ENCODE data around the gene OR4F15. TPM values are rescaled to one million over a fixed set of nuclear protein-coding genes. Genes with fewer than 3 reads are reported as not detected.

Gene OR4F15
- total RNA-seq, 4 donors from 2014 or later, result not detected

DNA sequence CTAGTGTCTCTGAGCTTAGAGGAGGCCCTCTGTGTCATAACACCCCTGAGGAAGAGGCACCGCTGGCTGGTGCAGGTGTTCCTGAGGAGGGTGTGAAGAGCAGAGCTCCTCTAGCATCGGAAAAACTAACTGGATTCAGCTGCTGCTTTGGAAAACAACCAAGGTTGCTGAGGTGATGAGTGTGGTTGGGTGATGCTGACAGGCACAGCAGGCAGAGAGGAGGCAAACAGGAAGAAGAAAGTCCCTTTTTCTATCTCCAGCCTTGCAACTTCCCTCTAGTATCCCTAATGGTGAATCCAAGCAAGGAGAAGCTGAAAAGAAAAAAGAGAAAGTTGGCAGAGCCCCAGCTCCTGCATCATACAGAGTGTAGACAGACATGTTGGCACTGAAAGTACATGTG is 3.8 kb upstream of the OR4F15 start:
- no peaks in the 10 kb centered on the region for H3K27me3 ChIP-seq
- no peaks in the 10 kb centered on the region for H3K4me1 ChIP-seq
- H3K36me3 ChIP-seq, result no peaks in the 10 kb centered on the region
- TF ChIP-seq POLR2A (IDR thresholded peaks at IDR 0.05), result no peak
- TF ChIP-seq, protein P1, sequence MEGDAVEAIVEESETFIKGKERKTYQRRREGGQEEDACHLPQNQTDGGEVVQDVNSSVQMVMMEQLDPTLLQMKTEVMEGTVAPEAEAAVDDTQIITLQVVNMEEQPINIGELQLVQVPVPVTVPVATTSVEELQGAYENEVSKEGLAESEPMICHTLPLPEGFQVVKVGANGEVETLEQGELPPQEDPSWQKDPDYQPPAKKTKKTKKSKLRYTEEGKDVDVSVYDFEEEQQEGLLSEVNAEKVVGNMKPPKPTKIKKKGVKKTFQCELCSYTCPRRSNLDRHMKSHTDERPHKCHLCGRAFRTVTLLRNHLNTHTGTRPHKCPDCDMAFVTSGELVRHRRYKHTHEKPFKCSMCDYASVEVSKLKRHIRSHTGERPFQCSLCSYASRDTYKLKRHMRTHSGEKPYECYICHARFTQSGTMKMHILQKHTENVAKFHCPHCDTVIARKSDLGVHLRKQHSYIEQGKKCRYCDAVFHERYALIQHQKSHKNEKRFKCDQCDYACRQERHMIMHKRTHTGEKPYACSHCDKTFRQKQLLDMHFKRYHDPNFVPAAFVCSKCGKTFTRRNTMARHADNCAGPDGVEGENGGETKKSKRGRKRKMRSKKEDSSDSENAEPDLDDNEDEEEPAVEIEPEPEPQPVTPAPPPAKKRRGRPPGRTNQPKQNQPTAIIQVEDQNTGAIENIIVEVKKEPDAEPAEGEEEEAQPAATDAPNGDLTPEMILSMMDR (IDR thresholded peaks at IDR 0.05), result no peak
- 50 to 59% methylated on average over 2 of the region's 2 CpGs for WGBS, 2 donors
- no peak for DNase-seq
- intact Hi-C loops (cut with DNase I), result no loop called here
- H3K4me3 ChIP-seq (replicated peaks in 1 of 3), result no peak overlapping the region
- H3K27ac ChIP-seq, result no peak overlapping the region
- H3K9me3 ChIP-seq, result no peaks in the 10 kb centered on the region

DNA sequence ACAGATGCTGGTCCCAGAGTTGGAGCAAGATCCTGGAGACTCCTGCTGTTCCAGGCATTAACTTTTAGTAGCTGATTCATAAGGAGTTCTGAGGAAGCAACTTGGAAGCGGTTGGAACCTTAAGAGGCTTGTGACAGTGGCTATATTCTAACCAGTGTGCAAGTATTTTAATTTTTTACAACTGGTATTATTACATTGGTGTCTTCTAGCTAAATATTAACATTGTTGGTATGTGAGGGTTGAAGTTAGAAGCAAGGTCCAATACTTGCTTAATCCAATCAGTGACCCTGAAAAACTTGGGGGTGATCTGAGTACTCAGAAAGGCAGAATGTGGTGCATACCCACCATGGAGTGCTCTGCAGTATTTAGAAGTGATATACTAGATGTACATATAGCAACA is 1.5 kb upstream of the OR4F15 start:
- DNase-seq, result no peak
- Histone ChIP-seq H3K4me3 (replicated peaks in 1 of 3) (no peak overlapping the region), H3K4me1 (no peaks in the 10 kb centered on the region), H3K27ac (no peak overlapping the region), H3K36me3 (no peaks in the 10 kb centered on the region), H3K9me3 (no peaks in the 10 kb centered on the region), H3K27me3 (no peaks in the 10 kb centered on the region)
- 82 to 88% methylated on average over 1 of the region's 1 CpG for WGBS, 2 donors
- intact Hi-C loops (cut with DNase I), result no loop called here
- no peak for TF ChIP-seq POLR2A (IDR thresholded peaks at IDR 0.05)
- TF ChIP-seq, protein P1 (IDR thresholded peaks at IDR 0.05), result no peak

DNA sequence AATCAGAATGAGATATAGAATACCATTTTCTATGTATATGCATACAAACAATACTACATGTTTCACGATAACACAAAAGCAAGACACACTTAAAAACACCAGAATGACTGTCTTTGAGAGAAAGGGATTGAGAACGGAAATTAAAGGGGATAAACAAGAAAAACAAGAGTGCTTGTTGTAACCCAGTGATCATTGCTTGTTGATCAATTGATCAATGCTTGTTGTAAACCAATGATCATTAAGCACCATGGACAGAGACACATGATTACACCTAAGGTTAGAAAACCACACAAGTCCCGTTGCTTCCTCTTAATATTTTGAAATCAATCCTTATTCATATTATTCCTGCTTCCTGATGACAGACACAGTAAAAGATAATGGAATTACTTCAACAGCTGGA is 1.1 kb upstream of the OR4F15 start:
- TF ChIP-seq, protein P1 (IDR thresholded peaks at IDR 0.05), result no peak
- no peak for TF ChIP-seq POLR2A (IDR thresholded peaks at IDR 0.05)
- no peaks in the 10 kb centered on the region for H3K9me3 ChIP-seq
- H3K36me3 ChIP-seq, result no peaks in the 10 kb centered on the region
- H3K27ac ChIP-seq, result no peak overlapping the region
- 50 to 53% methylated on average over 3 of the region's 3 CpGs for WGBS, 2 donors
- no peaks in the 10 kb centered on the region for H3K4me1 ChIP-seq
- H3K4me3 ChIP-seq (replicated peaks in 1 of 3), result no peak overlapping the region
- intact Hi-C loops (cut with DNase I), result no loop called here
- H3K27me3 ChIP-seq, result no peaks in the 10 kb centered on the region
- no peak for DNase-seq

DNA sequence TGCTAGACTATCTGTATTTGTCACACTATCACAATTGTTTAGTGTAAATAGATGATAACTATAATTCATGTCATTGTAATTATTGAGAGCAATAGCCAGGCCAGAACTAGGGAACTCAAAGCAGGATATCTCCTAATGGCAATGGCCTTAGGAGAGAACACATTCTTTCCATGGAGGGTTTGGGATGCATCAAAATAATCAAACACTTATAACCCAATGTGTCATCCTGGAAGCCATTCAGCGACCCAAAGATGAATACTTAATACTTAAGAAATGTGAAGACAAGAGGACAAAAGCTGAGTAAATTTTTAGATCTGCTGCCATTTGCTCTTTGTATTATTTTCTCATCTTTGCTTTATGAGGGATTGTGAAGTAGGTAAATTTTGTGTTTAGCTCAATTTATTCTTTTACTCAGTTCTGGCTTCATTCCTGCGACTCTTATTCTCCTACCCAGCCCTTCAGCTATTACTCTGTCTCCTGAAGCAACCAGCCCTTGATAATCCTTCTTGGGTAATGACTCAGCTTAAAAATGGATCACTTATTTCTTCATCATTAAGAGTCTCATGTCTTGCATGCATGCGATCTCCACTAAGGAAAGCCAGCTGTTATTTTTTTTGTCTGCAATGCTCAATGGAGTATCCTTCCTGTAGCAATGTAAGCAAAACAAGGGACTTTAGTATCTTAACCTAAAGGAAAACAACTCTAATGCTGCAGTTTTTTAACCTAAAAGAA is 2.0 kb downstream of the OR4F15 start:
- no peak for DNase-seq
- intact Hi-C loops (cut with DNase I), result no loop called here
- WGBS, 2 donors, result 71 to 73% methylated on average over 3 of the region's 3 CpGs
- TF ChIP-seq, protein P1 (IDR thresholded peaks at IDR 0.05), result no peak
- no peak for TF ChIP-seq POLR2A (IDR thresholded peaks at IDR 0.05)
- H3K9me3 ChIP-seq, result no peaks in the 10 kb centered on the region
- H3K4me3 ChIP-seq (replicated peaks in 1 of 3), result no peak overlapping the region
- H3K4me1 ChIP-seq, result no peaks in the 10 kb centered on the region
- H3K27me3 ChIP-seq, result no peaks in the 10 kb centered on the region
- no peak overlapping the region for H3K27ac ChIP-seq
- H3K36me3 ChIP-seq, result no peaks in the 10 kb centered on the region

DNA sequence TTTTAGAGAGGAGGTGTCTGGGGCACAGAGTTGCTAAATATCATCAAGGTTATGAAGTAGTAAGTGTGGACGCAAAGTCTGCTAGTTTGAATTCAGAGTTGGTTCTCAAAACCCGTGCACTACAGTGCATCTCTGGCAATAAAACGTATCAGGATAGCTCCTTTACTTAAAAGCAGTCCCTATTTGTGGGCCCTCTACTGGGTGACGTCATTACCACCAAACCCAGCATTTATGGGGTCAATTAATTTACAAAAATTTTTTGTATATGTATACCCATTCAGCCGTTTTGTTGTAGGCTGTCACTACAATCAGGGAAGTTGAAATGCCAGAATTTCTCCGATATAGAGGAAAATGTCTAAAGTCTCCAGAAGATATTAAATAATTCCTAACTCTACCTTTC is 8.8 kb downstream of the OR4F15 start:
- Histone ChIP-seq H3K27me3 (no peaks in the 10 kb centered on the region), H3K9me3 (no peaks in the 10 kb centered on the region), H3K4me3 (replicated peaks in 1 of 3) (no peak overlapping the region), H3K4me1 (no peaks in the 10 kb centered on the region), H3K36me3 (no peaks in the 10 kb centered on the region), H3K27ac (no peak overlapping the region)
- WGBS, 2 donors, result 67 to 68% methylated on average over 6 of the region's 6 CpGs
- no peak for TF ChIP-seq POLR2A (IDR thresholded peaks at IDR 0.05)
- TF ChIP-seq, protein P1 (IDR thresholded peaks at IDR 0.05), result no peak
- intact Hi-C loops (cut with DNase I), result no loop called here
- no peak for DNase-seq
